Measurements from ENCODE around the gene LRIT2.

LRIT2 gene

DNA sequence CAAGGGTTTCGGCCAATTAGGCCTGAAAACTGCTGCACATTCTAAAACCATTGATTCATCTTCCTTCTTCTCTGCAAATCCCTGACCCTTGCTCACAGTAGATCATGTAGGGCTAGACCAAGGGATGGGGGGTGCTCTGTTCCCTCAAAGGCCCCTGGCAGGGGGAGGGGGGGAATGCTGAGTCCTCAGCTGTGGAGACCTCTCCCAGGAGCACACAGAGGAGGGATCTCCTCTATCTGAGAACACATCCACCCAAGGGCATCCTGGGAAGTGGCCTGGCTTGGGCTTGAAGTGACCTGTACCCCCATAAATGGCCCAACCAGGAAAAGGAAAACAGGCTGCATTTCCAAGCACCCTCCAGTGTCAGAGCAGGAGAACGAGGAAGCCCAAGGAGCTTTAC lies 32.0 kb downstream of the LRIT2 start:
- TF ChIP-seq, protein P1, sequence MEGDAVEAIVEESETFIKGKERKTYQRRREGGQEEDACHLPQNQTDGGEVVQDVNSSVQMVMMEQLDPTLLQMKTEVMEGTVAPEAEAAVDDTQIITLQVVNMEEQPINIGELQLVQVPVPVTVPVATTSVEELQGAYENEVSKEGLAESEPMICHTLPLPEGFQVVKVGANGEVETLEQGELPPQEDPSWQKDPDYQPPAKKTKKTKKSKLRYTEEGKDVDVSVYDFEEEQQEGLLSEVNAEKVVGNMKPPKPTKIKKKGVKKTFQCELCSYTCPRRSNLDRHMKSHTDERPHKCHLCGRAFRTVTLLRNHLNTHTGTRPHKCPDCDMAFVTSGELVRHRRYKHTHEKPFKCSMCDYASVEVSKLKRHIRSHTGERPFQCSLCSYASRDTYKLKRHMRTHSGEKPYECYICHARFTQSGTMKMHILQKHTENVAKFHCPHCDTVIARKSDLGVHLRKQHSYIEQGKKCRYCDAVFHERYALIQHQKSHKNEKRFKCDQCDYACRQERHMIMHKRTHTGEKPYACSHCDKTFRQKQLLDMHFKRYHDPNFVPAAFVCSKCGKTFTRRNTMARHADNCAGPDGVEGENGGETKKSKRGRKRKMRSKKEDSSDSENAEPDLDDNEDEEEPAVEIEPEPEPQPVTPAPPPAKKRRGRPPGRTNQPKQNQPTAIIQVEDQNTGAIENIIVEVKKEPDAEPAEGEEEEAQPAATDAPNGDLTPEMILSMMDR (IDR thresholded peaks at IDR 0.05; ENCODE audit: low read depth, low read length), result no peak
- DNase-seq (ENCODE audit: low read depth, low spot score), result no peak
- in situ Hi-C loops (cut with HindIII; ENCODE audit: low sequenced_read_pairs), result no loop called here

DNA sequence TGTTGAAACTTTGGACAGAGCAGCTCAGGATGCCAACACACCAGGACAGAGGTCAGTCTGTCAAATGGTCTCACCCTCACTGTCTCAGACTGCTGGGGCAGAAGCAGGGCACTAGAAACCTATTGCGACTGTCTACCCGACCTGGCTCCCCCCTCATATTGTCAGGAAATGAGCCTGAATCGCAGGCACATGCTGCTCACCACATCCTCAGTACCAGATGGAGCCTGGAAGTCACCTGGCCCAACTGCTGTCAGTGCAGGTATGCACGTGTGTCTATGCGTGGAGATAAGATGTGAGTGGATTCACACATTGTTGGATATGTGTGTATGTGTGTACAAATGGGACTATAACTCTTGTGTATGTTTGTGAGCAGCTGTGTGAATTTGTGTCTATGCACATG lies 34.2 kb downstream of the LRIT2 start:
- TF ChIP-seq, protein P1 (IDR thresholded peaks at IDR 0.05; ENCODE audit: low read depth, low read length), result no peak
- in situ Hi-C loops (cut with HindIII; ENCODE audit: low sequenced_read_pairs), result no loop called here
- no peak for DNase-seq (ENCODE audit: low read depth, low spot score)
- H3K4me3 ChIP-seq (ENCODE audit: low read depth, low read length), result no peak overlapping the region

More for the DNA sequence above, 32.0 kb downstream of the LRIT2 start:
- H3K4me3 ChIP-seq (ENCODE audit: low read depth, low read length), result no peak overlapping the region

DNA sequence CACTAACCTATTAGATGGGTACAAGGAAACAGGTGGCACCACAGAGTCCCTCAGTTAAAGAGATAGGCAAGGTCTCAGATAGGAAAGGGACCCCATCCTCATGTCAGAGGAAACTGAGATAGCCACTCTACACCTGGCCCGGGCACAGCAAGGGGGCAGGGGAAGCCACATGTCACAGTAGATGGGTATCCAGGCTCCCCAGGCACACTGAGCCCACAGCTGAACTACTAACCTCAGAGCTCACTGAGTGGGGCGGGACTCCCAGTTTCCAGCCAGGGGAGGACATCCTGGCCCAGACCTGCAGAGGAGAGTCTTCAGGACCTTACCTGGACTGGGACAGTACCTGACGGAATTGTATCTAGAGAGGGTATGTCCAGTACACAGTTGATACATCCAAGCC lies 34.7 kb downstream of the LRIT2 start:
- in situ Hi-C loops (cut with HindIII; ENCODE audit: low sequenced_read_pairs), result no loop called here
- no peak overlapping the region for H3K4me3 ChIP-seq (ENCODE audit: low read depth, low read length)
- DNase-seq (ENCODE audit: low read depth, low spot score), result no peak
- TF ChIP-seq, protein P1 (IDR thresholded peaks at IDR 0.05; ENCODE audit: low read depth, low read length), result no peak

DNA sequence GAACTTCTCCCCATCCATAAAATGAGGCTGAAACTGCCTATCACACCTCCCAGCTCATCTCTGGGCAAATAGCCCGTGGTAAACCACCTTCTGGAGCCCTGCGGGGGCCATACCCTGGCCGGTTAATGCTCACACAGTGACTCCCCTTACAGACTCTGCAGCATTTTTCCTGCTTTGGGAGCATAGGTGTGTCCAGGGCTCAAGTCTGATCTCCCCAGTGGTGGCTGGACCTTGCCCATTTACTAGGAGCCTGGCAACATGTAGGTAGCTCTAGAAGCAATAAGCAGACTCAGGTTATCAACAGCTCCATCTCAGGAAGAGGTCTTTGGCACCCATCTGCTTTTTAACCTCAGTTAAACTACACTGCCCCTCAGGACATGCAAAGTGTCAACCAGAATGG lies 36.5 kb downstream of the LRIT2 start:
- TF ChIP-seq, protein P1 (IDR thresholded peaks at IDR 0.05; ENCODE audit: low read depth, low read length), result no peak
- no peak for DNase-seq (ENCODE audit: low read depth, low spot score)
- in situ Hi-C loops (cut with HindIII; ENCODE audit: low sequenced_read_pairs), result no loop called here
- H3K4me3 ChIP-seq (ENCODE audit: low read depth, low read length), result no peak overlapping the region

DNA sequence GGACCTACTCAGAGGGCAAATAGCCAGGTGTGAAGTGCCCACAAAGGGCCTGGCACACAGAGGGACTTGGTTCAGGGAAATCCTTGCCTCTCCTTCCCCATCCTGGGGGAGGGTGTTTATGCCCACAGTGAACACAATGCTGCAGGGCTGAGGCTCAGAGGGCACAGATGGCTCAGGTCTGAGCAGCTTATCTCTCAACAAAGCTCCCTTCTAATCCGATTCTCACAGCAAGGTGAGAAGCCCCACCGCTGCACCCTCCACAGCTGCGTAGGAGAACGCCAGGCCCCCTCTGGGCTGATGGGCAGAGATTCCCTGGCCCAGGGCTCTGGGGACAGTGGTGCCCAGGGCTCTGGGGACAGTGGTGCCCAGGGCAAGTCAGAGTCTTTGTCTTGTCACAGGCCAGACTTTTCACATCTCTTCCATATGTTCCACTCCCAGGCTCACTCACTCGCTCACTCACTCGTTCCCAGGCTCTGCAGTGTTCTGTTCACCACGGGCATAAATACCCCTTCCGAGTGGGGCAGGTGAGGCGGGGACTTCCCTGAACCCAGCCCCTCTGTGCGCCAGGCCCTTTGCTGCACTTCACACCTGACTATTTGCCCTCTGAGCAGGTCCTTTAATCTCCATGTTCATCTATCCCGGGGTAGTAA lies 39.7 kb downstream of the LRIT2 start:
- in situ Hi-C loops (cut with HindIII; ENCODE audit: low sequenced_read_pairs), result no loop called here
- DNase-seq (ENCODE audit: low read depth, low spot score), result no peak
- no peak overlapping the region for H3K4me3 ChIP-seq (ENCODE audit: low read depth, low read length)
- TF ChIP-seq, protein P1 (IDR thresholded peaks at IDR 0.05; ENCODE audit: low read depth, low read length), result no peak

DNA sequence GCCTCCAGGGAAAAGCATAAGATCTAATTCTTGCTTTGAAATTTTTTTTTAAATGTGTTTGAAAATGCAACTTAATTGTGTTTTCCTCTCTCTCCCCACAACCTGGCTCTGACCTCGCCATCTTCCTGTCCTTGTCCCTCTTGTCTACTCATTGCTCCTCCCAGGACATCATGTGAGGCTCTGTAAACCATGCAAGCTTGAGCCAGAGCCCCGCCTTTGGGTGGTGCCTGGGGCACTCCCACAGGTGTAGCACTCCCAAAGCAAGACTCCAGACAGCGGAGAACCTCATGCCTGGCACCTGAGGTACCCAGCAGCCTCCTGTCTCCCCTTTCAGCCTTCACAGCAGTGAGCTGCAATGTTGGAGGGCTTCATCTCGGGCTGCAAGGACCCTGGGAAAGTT lies 40.8 kb downstream of the LRIT2 start:
- TF ChIP-seq, protein P1 (IDR thresholded peaks at IDR 0.05; ENCODE audit: low read depth, low read length), result no peak
- in situ Hi-C loops (cut with HindIII; ENCODE audit: low sequenced_read_pairs), result no loop called here
- no peak overlapping the region for H3K4me3 ChIP-seq (ENCODE audit: low read depth, low read length)
- no peak for DNase-seq (ENCODE audit: low read depth, low spot score)
